Raji (cell line): ENCODE measurements around the gene PRTG.

ENCODE experiments used
- POLR2A ChIP-seq: IDR thresholded peaks from 2 replicates; pipeline ENCODE4 v1.6.1; 2011; ENCODE audit warnings: low read depth, low read length, control low read depth; ENCODE audit not compliant: insufficient read depth

PRTG gene

DNA sequence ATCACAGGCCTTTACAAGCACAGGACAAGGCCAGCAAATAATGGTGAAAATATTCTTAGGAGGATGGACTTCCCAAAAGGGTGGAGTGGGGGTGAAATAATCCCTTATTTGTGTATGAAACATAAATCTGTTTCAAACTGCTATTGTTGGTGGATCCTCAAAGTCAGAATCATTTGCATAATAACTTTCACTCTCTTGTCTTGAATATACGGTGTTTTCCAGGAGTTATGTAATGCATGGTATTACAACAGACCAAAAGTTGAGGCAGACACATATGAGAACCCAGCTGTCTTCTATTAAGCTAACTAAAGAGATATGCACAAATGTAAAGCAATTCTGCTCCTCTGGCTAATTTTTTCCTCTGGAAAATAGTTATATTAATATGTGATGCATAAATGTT lies 57.7 kb downstream of the PRTG start:
- TF ChIP-seq POLR2A = no peak

- no peak for TF ChIP-seq POLR2A
These were observed 59.6 kb downstream of the PRTG start for GRCh38 chr15:55683376-55683775.

GRCh38 chr15:55681631-55682030 lies 61.3 kb downstream of the PRTG start:
- TF ChIP-seq POLR2A = no peak

DNA sequence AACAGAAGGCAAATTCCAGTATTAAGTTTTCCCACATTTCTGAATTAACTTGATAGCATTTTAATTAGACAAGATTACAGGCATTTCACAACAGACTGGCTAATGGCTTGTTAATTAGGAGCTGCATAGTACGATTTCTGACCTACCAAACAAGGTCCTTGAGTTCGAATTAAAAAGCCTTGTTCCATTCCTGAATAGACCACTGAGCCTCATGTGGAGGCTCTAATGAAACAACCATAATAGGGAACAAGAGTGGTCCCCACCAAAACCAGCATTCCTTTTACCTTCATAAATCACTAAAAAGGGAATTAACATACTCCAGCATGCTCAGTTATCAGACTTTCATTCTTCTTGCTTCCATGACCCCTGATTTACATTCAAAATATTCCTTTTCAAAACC lies 66.4 kb downstream of the PRTG start:
- no peak for TF ChIP-seq POLR2A

- no peak for TF ChIP-seq POLR2A
These were observed 69.7 kb downstream of the PRTG start for GRCh38 chr15:55673287-55673686.

- TF ChIP-seq POLR2A = no peak
These were observed 73.7 kb downstream of the PRTG start for GRCh38 chr15:55669270-55669669.

DNA sequence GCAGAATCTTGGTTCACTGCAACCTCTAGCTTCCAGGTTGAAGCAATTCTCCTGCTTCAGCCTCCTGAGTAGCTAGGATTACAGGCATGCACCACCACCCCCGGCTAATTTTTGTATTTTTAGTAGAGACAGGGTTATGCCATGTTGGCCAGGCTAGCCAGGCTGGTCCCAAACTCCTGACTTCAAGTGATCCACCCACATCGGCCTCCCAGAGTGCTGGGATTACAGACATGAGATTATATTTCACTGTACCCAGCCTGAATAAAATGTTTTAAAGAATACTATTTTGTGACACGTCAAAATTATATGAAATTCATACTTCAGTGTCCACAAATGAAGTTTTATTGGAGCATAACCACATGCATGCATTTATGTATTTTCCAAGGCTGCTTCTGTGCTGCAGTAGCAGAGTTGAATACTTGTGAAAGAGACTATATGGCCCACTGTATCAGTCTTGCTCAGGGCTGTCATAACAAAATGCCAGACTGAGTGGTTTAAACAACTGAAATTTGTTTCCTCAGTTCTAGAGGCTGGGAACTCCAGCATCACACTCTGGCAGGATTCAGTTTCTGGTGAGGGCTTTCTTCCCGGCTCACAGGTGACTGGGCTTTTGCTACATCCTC lies 77.2 kb downstream of the PRTG start:
- TF ChIP-seq POLR2A = no peak

- TF ChIP-seq POLR2A = no peak
These were observed 81.5 kb downstream of the PRTG start for GRCh38 chr15:55661428-55661827.

DNA sequence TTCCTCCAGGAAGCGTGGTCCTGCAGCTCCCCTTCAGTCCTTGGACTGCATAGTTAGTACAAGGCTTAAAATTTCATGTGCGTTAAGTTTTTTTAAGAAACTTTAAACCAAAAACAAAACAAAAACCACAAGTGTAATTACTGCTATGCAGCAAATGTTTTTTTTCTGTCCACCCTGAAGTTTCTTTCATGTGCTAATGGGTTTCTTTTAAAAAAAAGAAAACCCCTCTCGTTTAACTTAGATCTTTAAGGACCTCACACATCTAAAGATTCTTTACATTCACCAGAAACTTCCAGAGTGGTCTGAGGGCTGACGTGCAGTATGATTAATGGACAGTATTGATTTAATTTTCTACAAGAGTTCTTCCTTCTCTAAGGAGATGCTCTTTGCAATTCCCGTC lies 82.8 kb downstream of the PRTG start:
- TF ChIP-seq POLR2A = no peak

DNA sequence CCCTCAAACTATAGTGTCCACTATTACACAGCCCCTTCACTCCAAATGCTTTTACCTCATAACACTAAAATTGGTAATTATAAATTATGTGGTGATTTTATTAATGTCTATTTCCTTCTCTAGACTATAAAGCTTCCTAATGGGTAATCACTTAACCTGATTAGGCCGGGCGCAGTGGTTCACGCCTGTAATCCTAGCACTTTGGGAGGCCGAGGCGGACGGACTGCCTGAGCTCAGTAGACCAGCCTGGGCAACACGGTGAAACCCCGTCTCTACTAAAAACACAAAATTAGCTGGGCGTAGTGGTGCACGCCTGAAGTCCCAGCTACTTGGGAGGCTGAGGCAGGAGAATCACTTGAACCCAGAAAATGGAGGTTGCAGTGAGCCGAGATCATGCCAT lies 83.5 kb downstream of the PRTG start:
- no peak for TF ChIP-seq POLR2A

GRCh38 chr15:55658886-55659285 lies 84.1 kb downstream of the PRTG start:
- no peak for TF ChIP-seq POLR2A

DNA sequence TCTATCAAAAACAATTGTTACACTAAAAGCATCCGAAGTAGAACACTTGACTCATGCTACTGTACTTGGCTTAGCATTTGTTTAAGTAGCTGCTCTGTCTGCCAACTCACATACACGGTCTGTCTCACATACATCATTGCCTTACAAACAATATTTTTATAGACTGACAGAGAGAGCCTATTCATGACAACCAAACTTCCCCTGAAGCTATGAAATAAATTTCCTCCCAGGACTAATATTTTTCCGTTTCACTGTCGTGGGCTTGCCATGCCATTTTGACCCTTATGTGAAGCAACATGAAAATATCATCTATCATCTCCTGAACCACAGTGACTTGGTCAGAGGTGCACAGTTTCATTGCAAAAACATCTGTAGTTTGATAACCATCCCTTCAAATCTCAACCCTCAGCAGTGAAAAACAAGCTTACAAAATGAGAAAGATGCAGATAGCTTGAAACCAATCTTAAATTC lies 88.4 kb downstream of the PRTG start:
- TF ChIP-seq POLR2A = no peak

GRCh38 chr15:55652909-55653495 lies 90.0 kb downstream of the PRTG start:
- no peak for TF ChIP-seq POLR2A

DNA sequence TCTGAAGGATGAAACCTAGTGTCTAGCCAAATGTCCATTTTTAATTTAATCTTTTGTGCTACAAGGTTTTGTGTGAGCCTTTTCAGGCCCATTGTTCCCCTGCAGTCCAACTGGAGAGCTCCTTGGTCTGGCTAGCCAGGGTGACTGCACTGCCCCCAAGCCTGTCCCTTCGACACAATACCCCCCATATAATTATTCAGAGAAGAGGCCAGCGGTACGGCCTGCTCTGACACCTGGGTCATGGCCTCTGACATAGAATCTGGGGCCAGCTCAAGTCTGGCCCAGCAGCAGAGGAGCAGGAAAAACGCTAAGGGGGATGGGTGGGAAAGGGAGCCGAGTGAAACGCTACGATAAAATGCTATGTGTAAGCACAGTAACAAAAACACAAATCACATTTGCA lies 90.6 kb downstream of the PRTG start:
- TF ChIP-seq POLR2A = no peak

- no peak for TF ChIP-seq POLR2A
These were observed 93.9 kb downstream of the PRTG start for GRCh38 chr15:55649058-55649423.

DNA sequence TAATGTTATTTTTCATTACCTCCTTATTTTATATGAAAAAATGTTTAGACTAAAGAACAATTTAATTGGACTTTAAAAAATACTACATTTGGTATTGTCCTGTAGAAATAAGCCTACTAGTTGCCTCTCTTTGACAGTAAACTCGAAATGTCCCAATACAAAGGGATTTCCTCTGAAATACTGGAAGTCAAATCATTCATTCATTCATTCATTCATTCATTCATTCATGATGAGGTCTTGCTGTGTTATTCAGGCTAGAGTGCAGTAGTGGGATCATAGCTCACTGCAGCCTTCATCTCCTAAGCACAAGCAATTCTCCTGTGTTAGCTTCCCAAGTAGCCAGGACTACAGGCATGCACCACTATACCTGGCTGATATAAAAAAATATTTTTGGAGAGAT lies 104.2 kb downstream of the PRTG start:
- TF ChIP-seq POLR2A = no peak

GRCh38 chr15:55637086-55637485 lies 105.9 kb downstream of the PRTG start:
- TF ChIP-seq POLR2A = no peak

DNA sequence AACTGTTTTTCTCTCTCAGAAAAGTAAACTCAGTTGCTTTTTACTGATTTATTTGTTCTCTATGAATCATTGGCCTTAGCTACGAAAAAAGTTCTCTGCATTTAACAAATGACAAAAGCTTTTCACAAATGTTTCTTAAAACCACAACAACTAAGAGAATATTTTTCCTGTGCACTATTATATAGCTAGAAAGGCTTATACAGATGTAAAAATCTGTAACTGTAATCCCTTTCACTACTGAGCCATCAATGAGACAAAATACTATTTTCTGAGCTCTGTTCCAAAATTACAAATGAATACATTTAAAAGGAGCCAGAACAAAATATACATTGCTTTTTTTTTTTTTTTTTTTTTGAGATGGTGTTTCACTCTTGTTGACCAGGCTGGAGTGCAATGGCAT lies 109.2 kb downstream of the PRTG start:
- no peak for TF ChIP-seq POLR2A

GRCh38 chr15:55632434-55632833 lies 110.5 kb downstream of the PRTG start:
- no peak for TF ChIP-seq POLR2A
